Ishikawa (cell line): ENCODE data around the gene CTNNA1.

Experiments
- CEBPB ChIP-seq: IDR thresholded peaks from 2 replicates; pipeline ENCODE4 v1.6.1; 2012
- CREB1 ChIP-seq: IDR thresholded peaks from 2 replicates; pipeline ENCODE4 v1.6.1; 2012; ENCODE audit warnings: low read depth
- EGR1 ChIP-seq: IDR thresholded peaks from 2 replicates; pipeline ENCODE4 v1.6.1; 2012
- EP300 ChIP-seq: IDR thresholded peaks from 2 replicates; pipeline ENCODE4 v1.6.1; 2012; ENCODE audit warnings: borderline replicate concordance
- FOXM1 ChIP-seq: IDR thresholded peaks from 2 replicates; pipeline ENCODE4 v1.6.1; 2012; ENCODE audit warnings: low read depth, borderline replicate concordance
- MAX ChIP-seq: IDR thresholded peaks from 2 replicates; pipeline ENCODE4 v1.6.1; 2012
- NFIC ChIP-seq: IDR thresholded peaks from 2 replicates; pipeline ENCODE4 v1.6.1; 2012
- RAD21 ChIP-seq: IDR thresholded peaks from 2 replicates; pipeline ENCODE4 v1.6.1; 2012; ENCODE audit warnings: low read depth
- REST ChIP-seq: IDR thresholded peaks from 2 replicates; pipeline ENCODE4 v1.6.1; 2012; ENCODE audit warnings: low read depth, mild to moderate bottlenecking
- TAF1 ChIP-seq: IDR thresholded peaks from 2 replicates; pipeline ENCODE4 v1.6.1; 2012; ENCODE audit warnings: low read depth, mild to moderate bottlenecking
- TCF12 ChIP-seq: IDR thresholded peaks from 2 replicates; pipeline ENCODE4 v1.6.1; 2012; ENCODE audit warnings: low read depth
- TEAD4 ChIP-seq: IDR thresholded peaks from 2 replicates; pipeline ENCODE4 v1.6.1; 2012
- USF1 ChIP-seq: IDR thresholded peaks from 2 replicates; pipeline ENCODE4 v1.6.1; 2012
- YY1 ChIP-seq: IDR thresholded peaks from 2 replicates; pipeline ENCODE4 v1.6.1; 2012; ENCODE audit warnings: low read depth
- ZBTB7A ChIP-seq: IDR thresholded peaks from 2 replicates; pipeline ENCODE4 v1.6.1; 2012; ENCODE audit warnings: low read depth

CTNNA1 gene

GRCh38 chr5:138960145-138960692 is 207.0 kb downstream of the CTNNA1 start:
- TF ChIP-seq MAX (no peak), TAF1 (no peak)

GRCh38 chr5:138961221-138961620 is 208.0 kb downstream of the CTNNA1 start:
- TF ChIP-seq TAF1 = no peak
- TF ChIP-seq CREB1 = no peak
- TF ChIP-seq EP300 = no peak
- TF ChIP-seq EGR1 = no peak
- no peak for TF ChIP-seq YY1
- TF ChIP-seq RAD21 = no peak
- TF ChIP-seq TCF12 = no peak
- TF ChIP-seq CEBPB = no peak
- TF ChIP-seq REST = no peak
- TF ChIP-seq USF1 = no peak
- TF ChIP-seq MAX = no peak
- no peak for TF ChIP-seq ZBTB7A
- TF ChIP-seq TEAD4 = no peak
- TF ChIP-seq NFIC = no peak
- TF ChIP-seq FOXM1 = no peak

- no peak for TF ChIP-seq CEBPB
- no peak for TF ChIP-seq YY1
- TF ChIP-seq TEAD4 = no peak
- TF ChIP-seq REST = no peak
- no peak for TF ChIP-seq TCF12
- TF ChIP-seq USF1 = no peak
- TF ChIP-seq RAD21 = no peak
- TF ChIP-seq MAX = no peak
- no peak for TF ChIP-seq NFIC
- no peak for TF ChIP-seq TAF1
- TF ChIP-seq FOXM1 = no peak
Measured at GRCh38 chr5:138961729-138962128, 208.5 kb downstream of the CTNNA1 start.

- no peak for TF ChIP-seq ZBTB7A
- TF ChIP-seq TEAD4 = no peak
- TF ChIP-seq USF1 = no peak
- no peak for TF ChIP-seq FOXM1
- TF ChIP-seq TAF1 = no peak
- TF ChIP-seq CEBPB = no peak
- no peak for TF ChIP-seq MAX
- TF ChIP-seq TCF12 = no peak
- no peak for TF ChIP-seq RAD21
- no peak for TF ChIP-seq CREB1
- TF ChIP-seq NFIC = no peak
- no peak for TF ChIP-seq REST
- TF ChIP-seq YY1 = no peak
- no peak for TF ChIP-seq EP300
- TF ChIP-seq EGR1 = no peak
Measured at GRCh38 chr5:138962614-138963370, 209.6 kb downstream of the CTNNA1 start.
